Loucy (cell line): ENCODE measurements around the gene CBARP.

ENCODE experiments used
- H2AFZ ChIP-seq: fragments of 200-600 bp; sonication (generic); 2 replicates; pipeline ENCODE4 v1.6.0; 2016; ENCODE audit warnings: antibody characterized with exemption, mild to moderate bottlenecking, low read length, moderate library complexity
- H3F3A ChIP-seq: fragments of 200-600 bp; 2 replicates; pipeline ENCODE4 v1.6.0; 2016; ENCODE audit warnings: antibody characterized with exemption, low read depth, mild to moderate bottlenecking
- H3K27me3 ChIP-seq: fragments of 200-600 bp; sonication (generic); 2 replicates; pipeline ENCODE4 v1.6.1; 2014; ENCODE audit warnings: low read length, mild to moderate bottlenecking; ENCODE audit not compliant: insufficient read depth, poor library complexity, severe bottlenecking
- H3K36me3 ChIP-seq: fragments of 200-600 bp; sonication (generic); 2 replicates; pipeline ENCODE4 v1.6.1; 2016; ENCODE audit warnings: low read length; ENCODE audit not compliant: insufficient read depth
- H3K4me1 ChIP-seq: fragments of 200-600 bp; sonication (generic); 2 replicates; pipeline ENCODE4 v1.5.1; 2014; ENCODE audit warnings: low read length, mild to moderate bottlenecking; ENCODE audit not compliant: insufficient read depth, poor library complexity, severe bottlenecking
- H3K4me2 ChIP-seq: fragments of 200-600 bp; sonication (generic); 2 replicates; pipeline ENCODE4 v1.6.0; 2014; ENCODE audit warnings: antibody characterized with exemption, low read length, low read depth, mild to moderate bottlenecking; ENCODE audit not compliant: poor library complexity, severe bottlenecking
- H3K4me3 ChIP-seq: fragments of 200-600 bp; sonication (generic); 2 replicates; pipeline ENCODE4 v1.5.1; 2014; ENCODE audit warnings: low read length, mild to moderate bottlenecking, mixed read lengths; ENCODE audit not compliant: poor library complexity, severe bottlenecking
- H3K79me2 ChIP-seq: fragments of 200-600 bp; sonication (generic); 2 replicates; pipeline ENCODE4 v1.6.1; 2014; ENCODE audit warnings: low read length; ENCODE audit not compliant: insufficient read depth
- H3K9ac ChIP-seq: fragments of 200-600 bp; sonication (generic); 2 replicates; pipeline ENCODE4 v1.6.0; 2014; ENCODE audit warnings: mild to moderate bottlenecking, low read depth, low read length, moderate library complexity; ENCODE audit not compliant: poor library complexity, severe bottlenecking
- H3K9me2 ChIP-seq: fragments of 200-600 bp; sonication (generic); replicated peaks from 2 replicates; pipeline ENCODE4 v1.6.1; 2016; ENCODE audit warnings: low read depth, low read length, mixed read lengths
- H3K9me3 ChIP-seq: fragments of 200-600 bp; sonication (generic); 2 replicates; pipeline ENCODE4 v1.6.1; 2014; ENCODE audit warnings: mild to moderate bottlenecking, antibody characterized with exemption, low read length, low read depth; ENCODE audit not compliant: insufficient read depth
- H4K20me1 ChIP-seq: fragments of 200-600 bp; sonication (generic); 2 replicates; pipeline ENCODE4 v1.6.0; 2014; ENCODE audit warnings: antibody characterized with exemption, low read length, mild to moderate bottlenecking; ENCODE audit not compliant: insufficient read depth, poor library complexity, severe bottlenecking
- EZH2phosphoT487 ChIP-seq: fragments of 200-600 bp; IDR thresholded peaks from 2 replicates; pipeline ENCODE4 v1.6.1; 2018; ENCODE audit warnings: antibody characterized with exemption, mild to moderate bottlenecking, moderate library complexity, borderline replicate concordance
- TF ChIP-seq, protein P1 (sequence below): fragments of 200-600 bp; sonication (generic); conservative IDR thresholded peaks from 2 replicates; pipeline ENCODE4 v1.5.1; 2014; ENCODE audit warnings: mild to moderate bottlenecking, antibody characterized with exemption, low read length

The CBARP gene

DNA sequence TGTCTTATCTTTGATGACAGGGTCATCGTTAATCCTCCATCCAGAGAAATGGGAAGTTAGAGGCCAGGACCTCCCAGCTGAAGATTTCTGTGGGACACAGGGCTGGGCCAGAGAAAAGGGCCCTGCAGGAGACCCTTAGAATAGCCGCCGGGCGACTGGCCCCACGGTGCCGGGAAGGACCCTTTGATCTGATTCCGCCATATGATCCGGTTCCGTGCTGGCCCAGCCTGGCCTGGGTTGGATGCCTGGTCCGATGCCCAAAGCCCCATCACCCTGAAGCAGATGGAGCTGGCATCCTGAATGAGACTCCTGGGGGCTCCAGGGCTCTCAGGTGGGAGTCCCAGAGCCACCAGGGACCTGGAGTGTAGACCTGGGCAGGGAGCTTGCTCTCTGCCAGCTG is 38.3 kb downstream of the CBARP start:
- no peaks in the 10 kb centered on the region for H4K20me1 ChIP-seq
- no peak overlapping the region for H2AFZ ChIP-seq
- peaks cover 10% of the 10 kb centered on the region for H3K4me1 ChIP-seq
- no peaks in the 10 kb centered on the region for H3K27me3 ChIP-seq
- H3K4me2 ChIP-seq = no peak overlapping the region
- no peak overlapping the region for H3K4me3 ChIP-seq
- no peaks in the 10 kb centered on the region for H3K79me2 ChIP-seq
- H3K9me3 ChIP-seq = no peaks in the 10 kb centered on the region
- H3K9me2 ChIP-seq = no peaks in the 10 kb centered on the region
- H3K36me3 ChIP-seq = no peaks in the 10 kb centered on the region
- H3F3A ChIP-seq = peaks cover 6% of the 10 kb centered on the region; the same call in 1 of the 2 replicates
- no peak for TF ChIP-seq EZH2phosphoT487
- TF ChIP-seq, protein P1, sequence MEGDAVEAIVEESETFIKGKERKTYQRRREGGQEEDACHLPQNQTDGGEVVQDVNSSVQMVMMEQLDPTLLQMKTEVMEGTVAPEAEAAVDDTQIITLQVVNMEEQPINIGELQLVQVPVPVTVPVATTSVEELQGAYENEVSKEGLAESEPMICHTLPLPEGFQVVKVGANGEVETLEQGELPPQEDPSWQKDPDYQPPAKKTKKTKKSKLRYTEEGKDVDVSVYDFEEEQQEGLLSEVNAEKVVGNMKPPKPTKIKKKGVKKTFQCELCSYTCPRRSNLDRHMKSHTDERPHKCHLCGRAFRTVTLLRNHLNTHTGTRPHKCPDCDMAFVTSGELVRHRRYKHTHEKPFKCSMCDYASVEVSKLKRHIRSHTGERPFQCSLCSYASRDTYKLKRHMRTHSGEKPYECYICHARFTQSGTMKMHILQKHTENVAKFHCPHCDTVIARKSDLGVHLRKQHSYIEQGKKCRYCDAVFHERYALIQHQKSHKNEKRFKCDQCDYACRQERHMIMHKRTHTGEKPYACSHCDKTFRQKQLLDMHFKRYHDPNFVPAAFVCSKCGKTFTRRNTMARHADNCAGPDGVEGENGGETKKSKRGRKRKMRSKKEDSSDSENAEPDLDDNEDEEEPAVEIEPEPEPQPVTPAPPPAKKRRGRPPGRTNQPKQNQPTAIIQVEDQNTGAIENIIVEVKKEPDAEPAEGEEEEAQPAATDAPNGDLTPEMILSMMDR = no peak
- H3K9ac ChIP-seq = no peak overlapping the region

DNA sequence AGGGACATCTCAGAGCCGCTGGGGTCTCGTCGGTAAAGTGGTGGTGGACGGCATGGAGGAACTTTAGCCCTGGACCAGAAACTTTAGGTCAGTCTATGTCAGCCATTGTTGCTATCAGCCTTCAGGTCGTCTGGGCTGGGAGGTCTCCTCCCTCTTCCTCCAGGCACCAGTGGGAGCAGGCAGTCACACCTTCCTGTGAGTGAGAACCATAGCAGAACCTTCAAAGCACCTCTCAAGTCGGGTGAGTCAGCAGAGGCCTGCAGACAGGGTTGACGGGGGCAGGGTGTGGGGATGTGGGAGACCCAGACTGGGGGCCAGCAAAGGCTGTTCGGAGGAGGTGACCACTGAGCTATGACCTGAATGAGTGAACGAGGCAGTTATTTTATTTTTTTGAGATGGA is 48.4 kb downstream of the CBARP start:
- Histone ChIP-seq H3K9ac (peak overlapping the region; percentile 52), H3K27me3 (no peaks in the 10 kb centered on the region), H3K4me2 (peak overlapping the region; percentile 40), H3K9me3 (no peaks in the 10 kb centered on the region), H3K4me3 (no peak overlapping the region), H3F3A (no peaks in the 10 kb centered on the region), H3K4me1 (peaks cover 8% of the 10 kb centered on the region), H2AFZ (peak overlapping the region; percentile 85), H4K20me1 (no peaks in the 10 kb centered on the region), H3K79me2 (no peaks in the 10 kb centered on the region), H3K36me3 (no peaks in the 10 kb centered on the region), H3K9me2 (no peaks in the 10 kb centered on the region)
- TF ChIP-seq EZH2phosphoT487 = no peak
- TF ChIP-seq, protein P1 = no peak

DNA sequence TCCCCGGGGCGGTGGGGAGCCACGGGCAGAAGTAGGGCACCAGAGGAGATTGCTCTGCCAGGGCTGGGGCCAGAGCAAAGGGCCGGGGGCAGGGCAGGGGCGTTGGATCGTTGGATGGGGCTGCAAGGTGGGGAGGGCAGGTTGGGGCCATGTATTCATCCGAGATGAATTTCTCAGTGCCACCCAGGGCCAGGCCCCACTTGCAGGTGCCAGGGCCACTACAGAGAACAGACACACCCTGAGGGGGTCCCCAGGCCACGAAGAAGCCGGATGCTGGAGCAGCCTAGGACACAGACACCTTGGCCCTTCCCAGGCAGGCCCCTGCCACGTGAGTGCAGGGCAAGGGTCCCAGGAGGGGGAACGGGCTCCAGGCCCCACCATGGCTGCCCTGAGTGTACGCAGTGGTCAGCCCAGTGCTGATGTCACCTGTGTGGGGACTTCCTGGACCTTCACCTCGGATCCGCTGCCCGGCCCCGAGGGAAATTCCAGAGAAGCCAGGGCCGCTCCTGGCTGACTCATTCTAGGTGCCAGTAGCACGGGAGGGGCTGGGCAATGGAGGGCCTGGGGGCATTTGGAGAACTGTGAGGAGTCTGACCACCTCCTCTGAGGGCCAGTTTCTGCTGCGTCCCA is 54.1 kb downstream of the CBARP start:
- H3K79me2 ChIP-seq = no peaks in the 10 kb centered on the region
- no peak overlapping the region for H3K9ac ChIP-seq
- H3K4me2 ChIP-seq = no peak overlapping the region
- H3K27me3 ChIP-seq = no peaks in the 10 kb centered on the region
- no peaks in the 10 kb centered on the region for H3K9me2 ChIP-seq
- H3K9me3 ChIP-seq = no peaks in the 10 kb centered on the region
- H3K36me3 ChIP-seq = no peaks in the 10 kb centered on the region
- no peaks in the 10 kb centered on the region for H3F3A ChIP-seq
- no peaks in the 10 kb centered on the region for H4K20me1 ChIP-seq
- TF ChIP-seq EZH2phosphoT487 = no peak
- TF ChIP-seq, protein P1 = no peak
- no peak overlapping the region for H2AFZ ChIP-seq
- no peaks in the 10 kb centered on the region for H3K4me1 ChIP-seq
- H3K4me3 ChIP-seq = no peak overlapping the region
